SK-N-MC (cell line): ENCODE measurements around the gene TCERG1L.

Experiments
- EZH2 ChIP-seq: fragments of 200-600 bp; sonication (generic); IDR thresholded peaks from one replicate; pipeline ENCODE4 v1.6.1; 2017; ENCODE audit warnings: antibody characterized with exemption
- POLR2AphosphoS5 ChIP-seq: IDR thresholded peaks from 2 replicates; pipeline ENCODE4 v1.6.1; 2012; ENCODE audit warnings: mild to moderate bottlenecking, low read depth, low read length, borderline replicate concordance

GRCh38 chr10:131109291-131109690 lies 202.2 kb downstream of the TCERG1L start:
- TF ChIP-seq EZH2 (no peak), POLR2AphosphoS5 (no peak)
